Stimulated activated CD8-positive, alpha-beta memory T cell treated with anti-CD3 and anti-CD28 coated beads, Interleukin-4, amount 100 ng/mL, for 1 hour (primary cell): ENCODE measurements around the gene NOXO1.
"Not testable (repeated sequence)": the region's sequence is repeated elsewhere in the genome, so short reads cannot be mapped to it uniquely, and the experiment has no call there.

Experiments used
- DNase-seq, 2 donors: peaks; one replicate each; pipeline ENCODE4 v3.0.0-alpha.2; 2020; ENCODE audit warnings: low read depth in 2 of 2, low spot score in 1 of 2

NOXO1 gene

GRCh38 chr16:1963806-1964505, 17.3 kb downstream of the NOXO1 start:
- DNase-seq = peak in 1 of 2 donors; percentile 16

DNA sequence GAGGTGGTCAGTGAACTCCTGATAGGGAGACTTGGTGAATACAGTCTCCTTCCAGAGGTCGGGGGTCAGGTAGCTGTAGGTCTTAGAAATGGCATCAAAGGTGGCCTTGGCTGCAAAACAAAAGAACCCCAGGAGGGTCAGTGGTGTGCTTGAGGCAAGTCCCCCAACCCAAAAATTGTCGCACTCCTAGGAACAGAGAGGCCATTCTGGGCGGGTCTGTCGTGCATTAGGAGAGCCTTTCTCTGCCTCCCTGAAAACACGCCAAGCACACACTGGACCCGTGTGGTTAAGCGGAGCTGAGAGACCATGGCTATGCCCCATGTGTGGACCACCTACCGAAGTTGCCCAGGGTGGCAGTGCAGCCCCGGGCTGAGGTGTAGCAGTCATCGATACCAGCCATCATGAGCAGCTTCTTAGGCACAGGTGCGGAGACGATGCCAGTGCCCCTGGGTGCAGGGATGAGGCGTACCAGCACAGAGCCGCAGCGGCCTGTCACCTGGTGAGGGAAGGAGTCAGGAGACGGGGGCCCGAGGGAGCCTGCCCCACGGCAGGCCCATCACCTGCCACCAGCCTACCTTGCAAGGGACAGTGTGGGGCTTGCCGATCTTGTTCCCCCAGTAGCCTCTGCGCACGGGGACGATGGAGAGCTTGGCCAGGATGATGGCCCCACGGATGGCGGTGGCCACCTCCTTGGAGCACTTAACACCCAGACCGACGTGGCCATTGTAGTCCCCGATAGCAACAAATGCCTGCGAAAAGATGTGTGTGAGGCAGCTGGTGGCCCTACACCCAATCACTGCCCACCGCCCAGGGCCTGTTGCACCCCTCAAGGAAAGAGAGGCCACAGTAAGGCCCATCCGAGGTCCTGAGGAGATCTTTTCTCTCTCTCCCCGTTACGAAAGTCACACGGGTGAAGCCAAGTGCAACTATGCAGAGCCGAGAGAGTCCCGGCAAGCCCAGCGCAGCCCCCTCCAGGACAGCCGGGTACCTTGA, 18.8 kb downstream of the NOXO1 start:
- DNase-seq = not testable (repeated sequence)

DNA sequence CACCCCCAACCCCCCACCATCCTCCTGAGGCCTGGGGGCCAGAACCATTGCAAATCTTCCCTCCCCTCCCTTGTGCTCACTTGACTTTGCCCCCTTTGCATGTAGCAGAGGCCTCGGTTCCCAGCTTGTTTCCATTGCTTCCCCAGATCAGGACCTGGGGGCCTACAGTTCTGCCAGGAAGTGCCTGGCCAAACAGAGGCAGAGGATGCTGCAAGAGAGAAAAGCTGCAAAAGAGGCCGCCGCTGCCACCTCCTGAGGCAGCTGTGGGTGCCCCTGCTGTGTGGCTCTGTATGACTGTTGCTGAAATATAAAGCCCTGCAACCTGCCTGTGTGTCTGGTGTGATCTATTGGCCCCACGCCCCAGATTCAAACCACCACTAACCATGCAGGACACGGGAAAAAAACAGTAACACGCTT, 19.6 kb downstream of the NOXO1 start:
- no peak for DNase-seq

DNA sequence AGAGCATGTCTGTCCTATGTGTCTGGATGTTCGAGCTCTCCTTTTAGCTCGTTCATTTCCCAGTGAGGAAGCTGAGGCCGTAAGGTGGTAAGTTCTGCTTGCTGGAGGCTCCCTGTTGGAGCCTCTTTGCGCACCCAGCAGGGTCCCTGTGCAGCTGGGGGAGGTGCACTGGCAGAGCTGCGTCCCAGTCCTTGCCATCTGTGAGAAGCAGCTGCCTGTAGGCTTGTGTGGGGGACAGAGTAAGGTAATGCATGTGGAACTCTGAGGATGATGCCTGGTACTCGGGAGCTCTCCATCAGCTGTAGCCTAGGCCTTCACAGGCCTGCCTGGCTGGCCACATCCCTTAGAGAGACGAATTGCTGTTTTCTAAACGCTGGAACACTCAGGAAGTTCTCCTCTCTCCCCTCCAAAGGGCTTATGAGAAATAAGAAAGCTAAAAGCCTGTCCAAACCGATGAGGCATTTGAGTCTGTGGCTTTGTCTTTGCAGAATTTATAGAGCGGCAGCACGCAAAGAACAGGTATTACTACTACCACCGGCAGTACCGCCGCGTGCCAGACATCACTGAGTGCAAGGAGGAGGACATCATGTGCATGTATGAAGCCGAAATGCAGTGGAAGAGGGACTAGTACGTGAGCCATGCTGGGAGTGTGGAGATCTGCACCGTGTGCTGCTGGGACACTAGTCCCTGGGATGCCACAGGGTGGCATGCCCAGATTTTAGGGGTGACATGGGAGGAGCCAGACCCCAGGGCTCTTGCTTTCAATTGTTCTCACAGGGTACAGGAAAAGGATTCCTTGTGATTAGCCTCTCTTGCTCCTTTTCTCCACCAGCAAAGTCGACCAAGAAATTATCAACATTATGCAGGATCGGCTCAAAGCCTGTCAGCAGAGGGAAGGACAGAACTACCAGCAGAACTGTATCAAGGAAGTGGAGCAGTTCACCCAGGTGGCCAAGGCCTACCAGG, 20.3 kb downstream of the NOXO1 start:
- no peak for DNase-seq

DNA sequence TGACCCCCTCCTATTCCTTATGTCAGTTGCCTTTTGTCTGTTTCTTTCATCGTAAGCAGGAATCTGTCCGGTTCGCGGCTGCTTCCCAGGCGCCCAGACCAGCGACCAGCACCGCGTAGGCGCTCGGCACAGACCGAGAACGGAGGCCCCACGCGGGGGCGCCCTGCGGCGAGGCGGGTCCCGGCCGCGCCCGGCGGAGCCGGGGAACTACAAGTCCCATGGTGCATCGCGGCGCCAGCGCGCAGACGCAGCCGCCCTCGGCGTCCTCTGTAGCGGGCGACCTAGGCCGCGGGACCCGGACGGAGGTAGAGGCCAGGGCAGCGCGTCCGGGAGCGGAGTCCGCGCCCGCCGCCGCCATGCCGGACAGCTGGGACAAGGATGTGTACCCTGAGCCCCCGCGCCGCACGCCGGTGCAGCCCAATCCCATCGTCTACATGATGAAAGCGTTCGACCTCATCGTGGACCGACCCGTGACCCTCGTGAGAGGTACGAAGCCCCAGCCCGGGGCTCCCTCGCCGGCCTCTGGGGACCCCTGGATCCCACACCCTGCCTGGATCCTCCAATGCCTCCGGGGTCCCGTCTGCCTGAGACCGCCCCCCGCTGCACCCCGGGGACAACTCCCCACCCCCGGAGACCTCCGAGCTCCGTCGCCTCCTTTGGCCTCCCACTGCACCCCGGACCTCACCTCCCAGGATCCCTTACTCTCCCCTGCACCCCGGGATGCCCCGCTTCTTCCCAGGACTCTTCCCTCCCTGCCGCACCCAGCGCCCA, 21.8 kb downstream of the NOXO1 start, which contains the start of gene NDUFB10:
TSS of gene NDUFB10 (plus strand) at position 270 of the 771 bp plus-strand sequence. CDS start at position 357, 87 bp downstream.
- peak; percentile 81 for DNase-seq

- no peak for DNase-seq
Measured at GRCh38 chr16:1958715-1959268, 22.5 kb downstream of the NOXO1 start.

GRCh38 chr16:1958143-1958491, 23.2 kb downstream of the NOXO1 start:
- DNase-seq = not testable (repeated sequence)

DNA sequence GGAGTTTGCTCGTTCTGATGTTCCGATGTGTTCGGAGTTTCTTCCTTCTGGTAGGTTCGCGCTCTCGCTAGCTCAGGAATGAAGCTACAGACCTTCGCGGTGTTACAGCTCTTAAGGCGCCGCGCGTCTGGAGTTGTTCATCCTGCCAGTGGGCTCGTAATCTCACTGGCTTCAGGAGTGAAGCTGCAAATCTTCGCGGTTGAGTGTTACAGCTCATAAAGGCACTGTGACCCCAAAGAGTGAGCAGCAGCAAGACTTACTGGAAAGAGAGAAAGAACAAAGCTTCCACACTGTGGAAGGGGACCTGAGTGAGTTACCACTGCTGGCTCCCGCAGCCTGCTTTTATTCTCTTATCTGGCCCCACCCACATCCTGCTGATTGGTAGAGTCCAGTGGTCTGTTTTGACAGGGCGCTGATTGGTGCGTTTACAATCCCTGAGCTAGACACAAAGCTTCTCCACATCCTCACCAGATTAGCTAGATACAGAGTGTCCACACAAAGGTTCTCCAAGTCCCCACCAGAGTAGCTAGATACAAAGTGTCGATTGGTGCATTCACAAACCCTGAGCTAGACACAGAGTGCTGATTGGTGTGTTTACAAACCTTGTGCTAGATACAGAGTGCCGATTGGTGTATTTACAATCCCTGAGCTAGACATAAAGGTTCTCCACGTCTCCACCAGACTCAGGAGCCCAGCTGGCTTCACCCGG, 23.7 kb downstream of the NOXO1 start:
- not testable (repeated sequence) for DNase-seq

DNA sequence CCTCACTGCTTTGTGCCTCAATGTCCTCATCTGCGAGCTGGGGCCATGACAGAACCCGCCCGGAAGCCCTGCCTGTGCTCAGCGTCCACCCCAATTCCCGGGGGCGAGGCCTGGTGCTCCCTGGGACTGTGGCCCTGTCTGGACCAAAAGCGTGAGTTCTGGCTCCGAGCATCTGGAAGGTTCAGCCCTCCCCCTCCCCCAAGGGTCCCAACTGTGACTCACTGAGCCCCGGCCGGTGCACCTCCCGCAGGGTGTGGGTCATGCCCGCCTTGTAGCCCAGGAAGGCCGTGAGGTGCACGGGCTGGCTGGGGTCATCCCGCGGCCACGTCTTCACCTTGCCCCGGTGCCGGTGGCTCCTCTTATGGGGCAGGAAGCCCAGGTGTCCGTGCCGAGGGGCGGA, 27.5 kb downstream of the NOXO1 start:
- DNase-seq = no peak

- DNase-seq = no peak
Measured at GRCh38 chr16:1950559-1950958, 30.7 kb downstream of the NOXO1 start.

DNA sequence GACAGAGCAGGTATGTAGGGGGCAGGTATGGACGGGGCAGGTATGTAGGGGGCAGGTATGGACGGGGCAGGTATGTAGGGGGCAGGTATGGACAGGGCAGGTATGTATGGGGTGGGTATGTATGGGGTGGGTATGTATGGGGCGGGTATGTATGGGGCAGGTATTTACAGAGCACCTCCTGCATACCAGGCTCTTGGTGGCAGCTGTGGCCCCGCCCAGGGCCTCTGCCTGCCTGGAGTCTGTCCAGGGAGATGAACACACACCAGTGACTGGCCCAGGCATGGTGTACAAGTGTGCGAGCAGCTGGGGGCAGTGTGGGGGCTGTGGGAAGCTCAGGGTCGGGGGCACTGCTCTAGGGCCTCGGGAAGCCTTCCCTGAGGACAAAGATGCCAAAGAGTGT, 31.2 kb downstream of the NOXO1 start:
- no peak for DNase-seq

- DNase-seq = no peak
Measured at GRCh38 chr16:1949507-1949906, 31.8 kb downstream of the NOXO1 start.

- DNase-seq = no peak
Measured at GRCh38 chr16:1947369-1947670, 33.9 kb downstream of the NOXO1 start.

GRCh38 chr16:1946495-1947368, 34.5 kb downstream of the NOXO1 start:
- no peak for DNase-seq

GRCh38 chr16:1945559-1946391, 35.5 kb downstream of the NOXO1 start:
- DNase-seq = no peak

GRCh38 chr16:1944612-1945199, 36.6 kb downstream of the NOXO1 start:
- DNase-seq = no peak
